Breast epithelium (tissue), 3 donors: ENCODE data around the gene SLC28A2.

Experiments used
- CTCF ChIP-seq, 3 donors: fragments of 450-650 bp; IDR thresholded peaks; one replicate each; pipeline ENCODE4 v1.5.1; 2016 to 2017; ENCODE audit warnings: antibody characterized with exemption in 3 of 3, mild to moderate bottlenecking in 3 of 3, moderate library complexity in 3 of 3
- POLR2A ChIP-seq: fragments of 450-650 bp; IDR thresholded peaks from one replicate; pipeline ENCODE4 v1.6.1; 2016; ENCODE audit warnings: antibody characterized with exemption, mild to moderate bottlenecking, moderate library complexity

DNA sequence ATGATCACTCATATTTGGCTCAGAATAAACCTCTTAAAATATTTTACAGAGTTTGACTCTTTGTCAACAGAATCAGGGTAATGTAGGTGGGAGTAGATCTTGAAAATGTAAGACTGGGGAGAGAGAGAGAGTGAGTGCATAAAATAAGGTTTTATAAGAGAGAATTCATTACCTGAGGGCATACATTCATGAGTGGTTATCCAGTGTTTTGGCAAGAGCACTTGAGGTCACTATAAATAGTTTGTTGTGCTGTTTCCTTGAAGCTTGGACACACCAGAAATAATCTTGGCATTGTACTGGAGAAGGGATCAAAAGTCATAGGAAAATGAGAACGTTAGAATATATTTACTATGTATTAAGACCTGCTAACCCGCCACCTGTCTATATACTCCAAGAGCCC lies 33.4 kb downstream of the SLC28A2 start:
- TF ChIP-seq POLR2A (no peak), CTCF (IDR thresholded peaks at IDR 0.05) (no peak)
